GM12878 (cell line): ENCODE results near the gene ABCB8. TPM values are rescaled to one million over a fixed set of nuclear protein-coding genes. Genes with fewer than 3 reads are reported as not detected.

Source experiments
- ATAC-seq: fragments of 200-7000 bp; cut with Tn5 transposase; 3 replicates; pipeline ENCODE4 v1.9.1; 2020; ENCODE audit warnings: mild to moderate bottlenecking, moderate library complexity
- BruUV-seq: library from RNA; stranded (reverse); fragments of 400-500 nt; replicated peaks from 2 replicates; lab custom pipeline; 2021; lab: Mats Ljungman, UMichigan
- CTCF ChIA-PET: fragments of 300-600 bp; sonication (Branson Sonifier 250); formaldehyde crosslinking; extraction: SDS; loops from one replicate; lab custom pipeline; 2021; ENCODE audit warnings: inconsistent platforms; lab: Yijun Ruan, JAX
- POLR2A ChIA-PET: fragments of 350-600 bp; formaldehyde crosslinking; extraction: SDS; loops from one replicate; lab custom pipeline; 2021; ENCODE audit warnings: inconsistent platforms; lab: Charles Lee
- RAD21 ChIA-PET: fragments of 300-600 bp; sonication (Branson Sonifier 250); formaldehyde crosslinking; loops from one replicate; lab custom pipeline; 2023; ENCODE audit warnings: antibody characterized with exemption; ENCODE audit not compliant: unreplicated experiment; lab: Charles Lee
- SMC1A ChIA-PET: fragments of 300-600 bp; sonication (Branson Sonifier 250); formaldehyde crosslinking; loops from one replicate; lab custom pipeline; 2023; ENCODE audit not compliant: unreplicated experiment, uncharacterized antibody; lab: Charles Lee
- DNase-seq: peaks from one replicate; pipeline ENCODE4 v3.0.0-alpha.2; 2011; ENCODE audit warnings: low read depth, low spot score
- FAIRE-seq: peaks from 3 replicates; lab custom pipeline; 2011; peaks lifted over from hg19 to GRCh38; lab: Jason Lieb, UNC
- H2AFZ ChIP-seq: 2 replicates; pipeline ENCODE4 v1.6.0; 2011; ENCODE audit warnings: low read depth, low read length, control low read depth; ENCODE audit not compliant: control insufficient read depth
- H3K27ac ChIP-seq: 2 replicates; pipeline ENCODE4 v1.5.1; 2011; ENCODE audit warnings: control low read depth; ENCODE audit not compliant: control insufficient read depth, insufficient read depth
- H3K27me3 ChIP-seq, 2 experiments: replicated peaks in 1 of 2; 2 replicates each; pipeline versions ENCODE4 v1.6.0 to v1.6.1; 2011; ENCODE audit warnings: low read length in 1 of 2; ENCODE audit not compliant: control insufficient read depth in 2 of 2, insufficient read depth in 2 of 2
- H3K36me3 ChIP-seq, 2 experiments: 2 replicates each; pipeline ENCODE4 v1.5.1; 2011; ENCODE audit warnings: low read length in 1 of 2; ENCODE audit not compliant: control insufficient read depth in 2 of 2, insufficient read depth in 2 of 2
- H3K4me1 ChIP-seq: 2 replicates; pipeline ENCODE4 v1.6.1; 2011; ENCODE audit warnings: mild to moderate bottlenecking, low read length, moderate library complexity, mixed read lengths; ENCODE audit not compliant: control insufficient read depth, insufficient read depth
- H3K4me2 ChIP-seq: 2 replicates; pipeline ENCODE4 v1.6.0; 2011; ENCODE audit warnings: control low read depth; ENCODE audit not compliant: control insufficient read depth, insufficient read depth
- H3K4me3 ChIP-seq: fragments of 200-600 bp; sonication (generic); 2 replicates; pipeline ENCODE4 v1.5.1; 2016
- H3K79me2 ChIP-seq: 2 replicates; pipeline ENCODE4 v1.6.0; 2011; ENCODE audit warnings: low read length; ENCODE audit not compliant: control insufficient read depth, insufficient read depth
- H3K9ac ChIP-seq: 2 replicates; pipeline ENCODE4 v1.8.0; 2011; ENCODE audit warnings: low read length, control low read depth, mixed read lengths; ENCODE audit not compliant: control insufficient read depth, insufficient read depth
- H3K9me3 ChIP-seq: replicated peaks from 3 replicates; pipeline ENCODE4 v1.5.1; 2011; ENCODE audit warnings: mild to moderate bottlenecking, low read length; ENCODE audit not compliant: control insufficient read depth, insufficient read depth
- H4K20me1 ChIP-seq: 2 replicates; pipeline ENCODE4 v1.6.0; 2011; ENCODE audit not compliant: control insufficient read depth, insufficient read depth
- EGR1 ChIP-seq, 2 experiments: IDR thresholded peaks; 1 replicate in 1 of 2; 2 replicates in 1 of 2; pipeline ENCODE4 v1.6.1; 2011 to 2012; ENCODE audit warnings: low read depth in 2 of 2, low read length in 2 of 2, borderline replicate concordance in 1 of 2, mild to moderate bottlenecking in 1 of 2, moderate library complexity in 1 of 2
- MLLT1 ChIP-seq: fragments of 450-650 bp; IDR thresholded peaks from 2 replicates; pipeline ENCODE4 v1.6.1; 2016; ENCODE audit warnings: mild to moderate bottlenecking
- POLR2AphosphoS2 ChIP-seq: IDR thresholded peaks from 2 replicates; pipeline ENCODE4 v1.6.1; 2011; ENCODE audit warnings: low read depth, mild to moderate bottlenecking, low read length, improper control_type of control experiment, moderate library complexity
- STAT1 ChIP-seq: fragments of 450-650 bp; conservative IDR thresholded peaks from 2 replicates; pipeline ENCODE4 v1.6.1; 2014; ENCODE audit warnings: antibody characterized with exemption, mild to moderate bottlenecking
- WGBS: methylation state at CpG from one replicate; pipeline ENCODE4 v1.1.6; 2016; ENCODE audit warnings: low lambda C conversion rate; ENCODE audit not compliant: insufficient replicate concordance, insufficient coverage; ENCODE audit errors: missing lambda C conversion rate; 5-methylcytosine and 5-hydroxymethylcytosine counted together
- in situ Hi-C: fragments of 300-500 bp; cut with MboI; formaldehyde crosslinking; loops from 9 replicates; pipeline ENCODE4 v1.14.3; 2018; ENCODE audit warnings: mixed read lengths
- intact Hi-C: fragments of 100-400 bp; cut with micrococcal nuclease; formaldehyde crosslinking; loops from one replicate; pipeline ENCODE4 v1.14.2; 2022; ENCODE audit not compliant: unreplicated experiment
- polyA plus RNA-seq, 11 experiments: library from polyadenylated mRNA; depleted of rRNA in 4 of 11; unstranded in 6 of 11; stranded (reverse) in 5 of 11; fragments of >200 nt; fragmentation: Nextera tagmentation in 4 of 11; fragmentation: Illumina TruSeq in 1 of 11; extraction: Ambion mirVana in 4 of 11; extraction: Trizol in 1 of 11; gene quantifications; 1 replicate in 1 of 11; 2 replicates in 10 of 11; pipeline versions ENCODE4 v1.2.1 to v1.2.3, GENCODE V29; 2011 to 2016; ENCODE audit warnings: inconsistent platforms in 2 of 11, missing spikeins in 2 of 11, low read depth in 1 of 11
- total RNA-seq, 4 experiments: library from RNA; depleted of rRNA in 3 of 4; stranded (reverse); fragments of >200 nt in 3 of 4; fragmentation: Illumina TruSeq in 1 of 4; extraction: Trizol in 1 of 4; gene quantifications; 2 replicates each; pipeline versions ENCODE4 v1.2.1 to v1.2.3, GENCODE V29; 2013 to 2021

The ABCB8 gene
- total and polyA plus RNA-seq, 10 of the 15 experiments (the other 5 are each of a cell fraction or from before 2014, with no cell fraction given) = 0.77 to 34.8 (median 18.9) TPM

GRCh38 chr7:151082141-151083070 is 54.2 kb downstream of the ABCB8 start:
- H3K4me1 ChIP-seq = peaks cover 31% of the 10 kb centered on the region
- RAD21 ChIA-PET = no interaction called here
- POLR2A ChIA-PET = interaction anchor here (0.6 to 1.7 kb wide), 3 partner anchors 24 to 299 kb away, joined by 4 to 9 read pairs (median 4); partner anchors contain the start of genes ABCF2 and SLC4A2

More at GRCh38 chr7:151082141-151083070, 54.2 kb downstream of the ABCB8 start:
- Histone ChIP-seq H3K4me2 (peak overlapping the region; percentile 100), H2AFZ (0 out of 2 replicates have a peak overlapping the region, but pooled peaks have one; percentile 1), H3K27me3 (no peaks in the 10 kb centered on the region), H3K79me2 (peaks cover 53% of the 10 kb centered on the region), H3K9me3 (no peaks in the 10 kb centered on the region), H3K9ac (peak overlapping the region; percentile 65), H3K27ac (peak overlapping the region; percentile 70), H3K4me3 (peak overlapping the region; percentile 83), H4K20me1 (no peaks in the 10 kb centered on the region; the same call in 1 of the 2 replicates), H3K36me3 (no peaks in the 10 kb centered on the region; a peak in 2 of 4 replicates)
- ChIA-PET SMC1A (interaction anchor here (0.8 kb wide), 1 partner anchor 23 kb away, joined by 3 read pairs; the partner anchor contains the start of gene SLC4A2), CTCF (interaction anchor here (1.2 to 1.9 kb wide), 2 partner anchors 9 to 49 kb away, joined by 3 to 5 read pairs; no protein-coding TSS in a partner anchor)
- in situ Hi-C loops (no loop called here), intact Hi-C loops (loop anchor here (2.0 kb wide), 1 partner anchor 54 kb away; the partner anchor contains the start of gene ABCB8)
- FAIRE-seq (no peak), DNase-seq (no peak), ATAC-seq (no peak)
- TF ChIP-seq STAT1 = no peak
- peak; percentile 58; the same call in 1 of the 2 replicates for TF ChIP-seq MLLT1
- no peak for TF ChIP-seq POLR2AphosphoS2
- TF ChIP-seq EGR1 (IDR thresholded peaks at IDR 0.05; ENCODE audit: borderline replicate concordance in 1 of 2, low read depth in 2 of 2, low read length in 2 of 2) = peak in 1 of 2 experiments; percentile 15; a peak in 1 of 3 replicates
- WGBS = 69% methylated on average over 29 of the region's 42 CpGs
- BruUV-seq = TSS peak; percentile 43
